NOMO-1 treated with DMSO at 0.1 percent for 48 hours (cell line): Measurements from ENCODE around the gene DGUOK.

Experiments used
- DNase-seq: peaks from one replicate; lab custom pipeline; 2025; ENCODE audit not compliant: unreplicated experiment; lab: John Stamatoyannopoulos, UW

DGUOK gene

DNA sequence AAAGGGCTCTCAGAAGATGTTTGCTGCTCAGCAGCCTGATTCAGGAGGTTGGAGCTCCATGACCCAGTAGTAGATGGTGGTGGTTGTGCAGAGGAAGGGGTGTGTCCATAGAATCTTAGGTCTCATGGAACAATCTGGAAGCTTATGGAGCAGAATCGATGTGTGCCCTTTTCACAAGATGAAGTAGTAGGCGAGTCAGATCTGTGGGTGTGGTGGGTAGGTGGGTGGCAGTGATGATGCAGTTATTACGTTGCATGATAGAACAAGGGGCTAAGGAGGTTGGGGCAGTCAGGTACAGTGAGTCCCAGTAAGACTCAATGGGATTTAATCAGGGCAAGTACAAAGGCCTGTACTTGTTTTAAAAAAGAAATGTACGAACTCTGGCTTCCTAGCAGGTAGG lies 67.1 kb downstream of the DGUOK start:
- DNase-seq: no peak

DNA sequence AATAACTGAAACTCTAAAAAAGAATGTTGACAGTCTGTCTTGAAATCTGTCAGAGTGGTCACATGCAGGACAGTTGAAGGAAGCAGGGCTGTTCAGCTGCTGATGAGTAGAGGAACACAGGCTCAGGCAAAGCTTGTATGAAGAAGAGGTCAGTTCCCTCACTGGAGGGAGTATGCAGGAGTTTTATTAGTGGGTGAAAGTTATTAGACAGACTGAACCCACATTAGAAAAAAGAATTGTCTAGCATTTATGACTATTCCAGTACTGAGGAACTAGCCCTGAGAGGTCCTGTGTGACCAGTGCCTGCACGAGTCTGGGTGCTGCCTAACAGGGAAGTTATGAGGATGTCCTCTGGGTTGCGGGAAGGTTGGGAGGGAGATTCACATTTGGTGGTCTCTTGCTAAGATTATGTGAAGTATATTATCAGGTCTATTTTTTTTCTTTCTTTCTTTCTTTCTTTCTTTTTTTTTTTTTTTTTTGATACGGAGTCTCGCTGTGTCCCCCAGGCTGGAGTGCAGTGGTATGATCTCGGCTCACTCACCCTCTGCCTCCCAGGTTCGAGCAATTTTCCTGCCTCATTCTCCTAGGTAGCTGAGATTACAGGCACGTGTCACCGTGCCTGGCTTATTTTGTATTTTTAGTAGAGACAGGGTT lies 67.6 kb downstream of the DGUOK start:
- no peak for DNase-seq

DNA sequence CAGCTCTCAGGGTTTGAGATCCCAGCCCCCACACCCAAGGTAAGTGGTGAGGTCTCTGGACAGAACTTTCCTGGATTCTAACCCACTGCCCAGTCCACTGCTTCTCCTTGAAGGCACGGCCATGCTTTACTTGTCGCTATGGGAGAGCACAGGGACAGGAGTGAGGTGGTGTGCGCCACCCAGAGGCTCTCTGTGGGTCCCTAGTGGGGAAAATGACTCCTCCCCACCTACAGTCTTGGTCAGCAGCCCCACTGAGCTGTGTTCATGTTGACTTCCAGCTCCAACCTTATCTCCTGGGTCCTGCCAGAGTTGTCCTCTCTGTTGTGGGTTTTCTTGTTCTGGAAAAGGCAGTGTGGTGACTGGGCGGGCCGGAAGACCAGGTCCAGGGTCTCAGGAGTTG lies 69.1 kb downstream of the DGUOK start:
- DNase-seq: no peak

DNA sequence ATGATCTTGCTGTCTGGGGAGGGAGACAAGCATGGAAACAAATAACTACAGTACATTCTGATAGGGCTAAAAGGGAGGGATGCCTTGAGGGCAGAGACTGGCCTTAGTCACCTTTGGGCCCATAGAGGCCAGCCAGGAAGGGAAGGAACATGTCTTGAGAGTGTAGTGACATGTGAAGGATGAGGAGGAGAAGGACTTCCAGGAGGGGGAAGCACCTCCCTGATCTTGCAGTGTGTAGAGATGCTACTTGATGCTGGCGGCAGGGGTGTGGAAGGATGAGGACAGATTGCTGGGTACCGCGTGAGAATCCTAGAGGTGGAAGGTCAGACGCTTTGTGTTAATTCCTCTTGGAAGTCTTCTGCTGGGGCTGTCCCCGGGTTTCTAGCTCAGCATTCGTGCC lies 71.1 kb downstream of the DGUOK start:
- no peak for DNase-seq

DNA sequence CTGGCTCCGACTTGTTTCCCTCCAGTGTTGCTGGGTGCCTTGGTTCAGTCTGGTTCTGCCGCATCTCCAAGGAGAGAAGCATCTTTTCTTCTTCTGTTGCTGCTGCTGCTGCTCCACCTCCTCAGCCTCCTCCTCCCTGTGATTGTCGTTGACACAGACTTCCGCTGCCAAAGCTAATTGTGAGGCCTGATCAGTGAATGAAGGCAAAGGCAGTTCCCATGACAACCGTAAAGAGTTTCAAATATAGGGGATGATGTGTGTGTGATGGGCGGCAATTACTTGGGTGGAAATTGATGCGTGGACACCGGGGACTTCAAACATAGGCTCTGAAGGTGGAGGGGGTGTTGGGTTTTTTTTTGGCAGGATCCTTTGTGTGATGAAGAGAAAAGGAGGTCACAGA lies 71.8 kb downstream of the DGUOK start:
- DNase-seq: no peak

DNA sequence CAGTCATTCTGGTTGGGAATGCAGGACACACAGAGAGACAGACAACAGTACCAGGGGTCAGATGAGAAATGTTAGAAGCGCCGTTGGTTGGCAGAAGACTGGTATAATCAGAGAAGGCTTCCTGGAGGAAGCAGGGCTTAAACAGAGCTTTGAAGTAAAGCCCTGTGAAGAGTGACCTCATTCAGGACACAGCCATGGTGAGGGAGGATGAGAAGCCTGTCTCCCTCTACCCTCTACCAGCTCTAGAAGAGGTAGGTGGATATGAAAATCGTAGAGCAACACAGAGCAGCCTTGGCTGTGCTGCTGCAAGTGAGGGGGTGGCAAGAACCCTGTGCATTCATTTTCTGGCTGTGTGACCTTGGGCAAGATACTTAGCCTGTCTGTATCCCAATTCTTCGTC lies 72.3 kb downstream of the DGUOK start:
- no peak for DNase-seq

DNA sequence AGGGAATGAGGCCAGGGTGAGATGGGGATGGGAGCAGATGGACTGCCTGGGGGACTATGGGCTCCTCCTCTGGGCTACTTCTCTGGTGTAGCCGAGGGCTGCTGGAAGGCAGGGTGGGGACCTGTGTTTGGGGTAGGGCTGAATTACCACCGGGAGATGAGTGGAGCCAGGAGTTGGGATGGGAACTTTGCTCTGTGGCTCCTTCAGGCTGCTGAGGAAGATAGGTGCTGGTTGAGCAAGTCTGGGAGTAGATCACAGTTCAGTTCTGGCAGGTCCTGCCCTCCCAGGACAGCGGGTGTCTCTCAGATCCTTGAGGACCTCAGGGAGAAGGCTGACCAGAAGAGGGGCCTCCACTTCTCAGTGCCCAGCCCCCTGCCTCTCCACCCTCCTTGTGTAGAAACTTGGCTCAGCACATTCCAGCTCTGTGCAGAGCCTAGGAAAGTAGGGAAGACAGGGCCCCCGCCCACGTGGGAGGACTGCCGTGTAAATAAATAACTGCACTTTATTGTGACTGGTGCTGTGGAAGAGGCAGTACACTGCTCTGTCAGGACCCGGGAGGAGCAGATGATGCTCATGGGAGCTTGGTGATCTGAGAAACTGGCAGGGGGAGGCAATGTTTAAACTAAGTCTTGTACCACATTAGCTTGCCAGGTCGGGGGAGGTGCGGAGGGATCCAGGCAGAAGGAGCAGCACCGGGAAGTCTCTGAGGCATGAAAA lies 73.4 kb downstream of the DGUOK start:
- no peak for DNase-seq

DNA sequence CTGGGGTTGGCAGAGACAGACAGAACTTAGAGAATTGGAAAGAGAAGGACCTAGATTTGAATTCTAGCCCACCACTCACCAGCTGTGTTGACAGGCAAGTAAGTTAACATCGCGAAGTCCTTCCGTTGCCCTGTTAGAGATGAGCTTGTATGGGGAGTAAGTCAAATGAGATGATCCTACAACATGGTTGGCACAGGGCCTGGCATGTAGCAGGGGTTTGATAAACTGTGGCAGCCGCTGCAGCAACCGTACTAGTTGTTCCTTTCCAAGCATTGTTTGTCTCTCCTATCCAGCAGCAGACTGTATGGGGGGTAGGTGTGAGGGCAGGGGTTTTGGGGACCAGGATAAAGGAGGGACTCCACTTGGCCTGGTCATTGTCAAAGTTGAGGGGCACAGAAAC lies 74.0 kb downstream of the DGUOK start:
- DNase-seq: no peak

DNA sequence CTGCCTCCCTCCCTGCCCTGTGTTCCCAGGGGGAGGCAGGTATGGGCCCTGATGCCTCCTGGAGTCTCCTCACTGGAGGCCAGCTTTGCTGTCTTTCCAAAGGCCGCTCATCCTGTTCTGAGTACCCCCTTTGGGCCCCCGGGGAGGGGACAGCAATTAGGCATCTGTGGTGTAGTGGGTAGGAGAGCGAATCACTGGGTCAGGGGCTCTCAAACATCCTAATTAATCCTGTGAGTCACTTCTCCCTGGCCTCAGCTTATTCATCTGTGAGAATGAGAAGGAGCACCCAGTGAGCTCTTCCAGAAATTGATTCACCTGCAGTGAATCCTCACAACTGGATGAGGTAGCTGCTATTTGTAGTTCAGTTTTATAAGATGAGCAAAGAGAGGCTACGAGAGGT lies 74.4 kb downstream of the DGUOK start:
- DNase-seq: no peak

DNA sequence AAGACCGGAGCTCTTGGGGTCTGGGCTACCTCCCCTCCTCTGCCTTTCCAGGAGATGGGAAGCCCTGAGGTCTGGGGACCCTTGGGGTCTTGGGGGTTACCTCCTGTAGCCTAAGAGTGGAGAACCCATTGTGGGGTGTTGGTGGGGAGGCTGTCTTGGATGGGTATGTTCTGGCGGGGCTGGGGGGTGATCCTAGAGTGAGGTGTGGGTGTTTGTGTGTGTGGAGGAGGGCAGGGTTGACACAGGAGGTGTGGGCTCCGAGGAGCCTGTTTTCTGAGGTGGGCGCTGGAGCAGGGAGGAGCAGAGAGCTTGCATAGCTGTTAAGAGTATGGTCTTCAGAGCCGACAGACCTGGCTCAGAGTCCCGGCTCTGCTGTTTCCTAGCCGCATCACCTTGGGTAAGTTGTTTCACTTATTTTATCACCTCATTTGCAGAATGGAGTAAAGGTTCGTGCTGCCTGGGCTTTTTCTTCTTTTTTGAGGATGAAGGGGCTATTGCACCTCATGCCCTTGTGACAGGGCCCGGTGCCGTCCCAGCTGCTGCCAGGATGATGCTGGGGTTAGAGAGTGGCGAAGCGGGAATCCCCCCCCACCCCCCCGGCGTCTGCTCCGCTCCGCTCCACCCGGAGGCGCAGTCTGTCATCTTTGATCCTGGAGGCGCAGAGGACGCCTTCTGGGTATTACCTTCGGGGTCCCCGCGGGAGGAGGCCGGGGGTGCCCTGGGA lies 75.3 kb downstream of the DGUOK start:
- DNase-seq: no peak

DNA sequence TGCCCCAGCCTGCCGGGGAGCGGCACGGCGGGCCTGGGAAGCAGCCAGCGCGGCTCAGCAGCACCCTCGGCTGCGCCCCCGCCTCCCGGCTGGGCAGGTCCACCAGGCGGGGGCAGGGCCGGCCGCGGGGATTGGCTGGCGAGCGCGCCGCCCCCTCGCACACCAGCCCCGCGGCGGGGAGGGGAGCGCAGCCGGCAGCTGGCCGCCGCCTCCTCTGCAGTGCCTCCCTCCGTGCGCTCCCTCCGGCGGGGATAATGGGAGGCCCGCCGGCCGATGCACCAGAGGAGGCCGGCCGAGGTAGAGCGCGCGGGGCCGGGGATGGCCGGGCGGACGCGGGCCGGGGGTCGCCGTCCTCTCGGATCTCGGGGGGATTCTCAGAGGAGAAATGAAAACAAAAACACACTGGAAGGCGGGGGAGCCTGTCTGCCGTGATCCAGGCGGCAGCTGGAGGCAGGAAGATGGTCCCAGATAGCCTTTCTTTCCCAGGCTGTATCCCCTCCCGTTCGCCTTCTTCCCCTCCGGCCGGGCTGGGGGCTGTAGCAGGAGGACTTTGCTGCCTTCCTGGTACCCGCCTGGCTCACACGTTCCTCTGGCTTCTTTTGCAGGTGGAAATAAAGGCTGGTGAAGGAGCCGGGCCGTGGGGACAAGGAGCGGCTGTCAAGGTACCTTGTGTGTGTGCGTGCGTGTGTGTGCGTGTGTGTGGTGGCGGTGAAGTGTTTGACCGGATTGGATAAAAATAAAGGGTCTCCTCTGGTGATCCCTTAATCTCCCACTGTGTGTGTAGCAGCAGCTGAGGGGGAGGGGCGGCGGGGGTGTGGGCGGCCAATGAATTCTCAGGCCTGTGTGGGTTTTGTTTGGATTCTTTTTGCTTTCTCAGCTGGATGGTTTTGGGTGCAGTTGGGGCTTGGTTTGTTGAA lies 76.1 kb downstream of the DGUOK start:
- DNase-seq: no peak

DNA sequence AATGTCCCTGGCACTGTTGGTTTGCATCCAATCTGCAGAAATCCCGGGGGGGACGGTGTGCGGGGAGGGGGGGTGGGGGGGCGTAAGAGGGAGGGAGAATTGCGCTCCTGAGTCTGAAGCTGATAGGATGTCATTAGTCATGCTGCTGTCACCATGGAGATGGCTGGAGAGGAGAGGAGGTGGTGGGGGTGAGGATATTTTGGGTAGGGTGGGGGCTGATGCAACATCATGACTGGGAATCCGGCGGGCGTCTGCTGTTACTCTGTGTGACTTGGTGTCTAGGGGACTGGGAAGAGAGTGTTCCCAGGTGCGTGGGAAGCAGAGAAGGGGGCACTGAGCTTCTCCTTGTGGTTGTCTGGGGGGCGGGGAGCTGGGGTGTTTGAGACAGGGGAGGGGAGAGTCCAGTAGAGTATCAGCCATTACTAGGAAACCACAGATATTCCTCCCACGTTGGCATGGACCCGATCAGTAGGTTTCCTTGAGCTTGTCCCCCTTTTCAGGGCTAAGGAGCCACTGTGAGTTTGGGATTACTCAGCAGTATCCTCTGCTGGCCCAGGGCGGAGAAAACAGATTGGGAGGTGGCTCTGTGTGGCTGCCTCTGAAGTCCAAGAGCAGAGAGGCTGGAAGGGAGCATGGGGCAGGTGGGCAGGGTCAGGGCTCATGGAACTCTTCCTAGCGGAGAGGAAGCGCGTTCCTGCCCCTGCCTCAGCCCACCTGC lies 77.0 kb downstream of the DGUOK start:
- DNase-seq: no peak

DNA sequence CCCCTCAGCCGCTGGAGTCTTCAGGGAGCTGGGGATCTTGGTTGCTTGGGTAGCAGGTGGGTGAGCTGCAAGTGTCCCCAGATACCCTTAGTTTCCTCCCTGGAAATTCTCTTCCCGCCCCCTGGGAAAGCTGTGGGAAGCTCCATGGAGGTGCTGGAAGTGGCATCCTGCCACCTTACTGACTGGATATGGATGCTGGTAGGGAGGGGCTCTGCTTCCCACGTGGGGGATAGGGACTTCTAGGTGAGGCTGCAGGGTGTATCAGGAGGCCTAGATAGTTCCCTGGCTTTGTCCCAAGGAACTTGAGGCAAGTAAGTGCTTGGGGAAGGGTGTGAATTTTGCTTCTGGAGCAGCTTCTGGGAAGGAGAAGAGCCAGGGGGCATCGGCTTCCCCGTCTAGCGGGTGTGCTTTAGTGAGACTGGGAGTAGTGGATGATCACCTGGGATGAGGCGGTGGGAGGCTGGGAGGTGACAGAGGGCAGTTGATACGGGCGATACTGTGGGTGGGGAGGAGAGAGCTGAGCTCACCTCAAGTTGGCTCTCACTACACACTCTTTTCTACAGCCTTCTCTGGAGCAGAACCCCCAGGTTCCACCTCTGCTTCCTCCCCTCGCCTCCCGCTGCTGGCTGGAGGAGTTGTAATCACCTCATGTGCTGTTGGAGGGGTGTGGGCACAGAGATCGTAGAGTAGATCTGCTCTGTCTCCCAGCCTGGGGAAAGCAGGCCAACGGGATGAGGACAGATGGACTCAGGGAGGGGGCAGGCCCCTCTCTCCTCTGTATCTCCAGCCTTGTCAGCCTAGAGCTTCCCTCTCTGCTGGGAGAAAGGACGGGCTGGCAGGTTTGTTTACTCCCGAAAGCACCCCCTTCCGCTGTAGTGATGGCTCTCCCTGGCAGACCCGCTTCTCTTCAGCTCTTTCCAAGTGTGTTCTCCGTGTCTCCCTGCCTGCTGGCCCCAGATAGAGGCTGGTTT lies 77.8 kb downstream of the DGUOK start:
- DNase-seq: no peak

DNA sequence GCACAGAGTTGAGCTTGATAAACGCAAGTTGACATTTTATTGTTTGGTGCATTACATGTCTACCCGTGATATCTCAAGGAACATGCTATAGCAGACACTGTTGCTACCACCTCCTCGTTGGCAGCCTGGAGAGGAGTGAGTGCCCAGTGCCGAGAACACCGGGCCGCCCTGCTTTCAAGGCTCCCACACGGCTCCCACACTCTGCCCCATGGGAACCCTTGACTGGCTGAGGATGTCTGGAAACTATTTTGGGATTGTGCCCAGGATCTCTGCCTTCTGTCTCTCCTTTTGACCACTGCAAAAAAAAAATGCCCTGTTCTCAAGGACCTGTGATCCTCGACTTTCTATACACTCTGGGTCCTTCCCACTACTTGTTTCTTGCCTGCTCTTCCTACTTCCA lies 79.1 kb downstream of the DGUOK start:
- DNase-seq: no peak

DNA sequence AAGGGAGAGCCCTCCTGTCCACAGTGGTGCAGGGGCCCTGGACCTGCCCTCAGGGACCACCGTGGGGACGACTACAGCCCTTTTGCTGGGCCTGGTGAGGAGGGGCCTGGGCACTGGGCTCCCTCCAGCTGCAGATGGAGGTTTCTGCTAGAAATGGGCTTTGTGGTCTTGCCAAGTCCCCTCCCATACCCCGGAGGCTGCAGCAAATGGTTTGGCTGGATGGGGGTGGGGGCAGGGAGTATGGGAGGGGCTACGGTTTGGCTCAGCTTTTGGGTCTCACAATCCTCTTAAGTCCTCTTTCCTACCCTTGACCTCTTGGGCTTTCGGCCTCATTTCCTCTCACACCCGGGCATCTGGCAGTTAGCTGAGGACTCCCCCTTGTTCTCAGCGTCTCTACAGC lies 79.8 kb downstream of the DGUOK start:
- DNase-seq: no peak

DNA sequence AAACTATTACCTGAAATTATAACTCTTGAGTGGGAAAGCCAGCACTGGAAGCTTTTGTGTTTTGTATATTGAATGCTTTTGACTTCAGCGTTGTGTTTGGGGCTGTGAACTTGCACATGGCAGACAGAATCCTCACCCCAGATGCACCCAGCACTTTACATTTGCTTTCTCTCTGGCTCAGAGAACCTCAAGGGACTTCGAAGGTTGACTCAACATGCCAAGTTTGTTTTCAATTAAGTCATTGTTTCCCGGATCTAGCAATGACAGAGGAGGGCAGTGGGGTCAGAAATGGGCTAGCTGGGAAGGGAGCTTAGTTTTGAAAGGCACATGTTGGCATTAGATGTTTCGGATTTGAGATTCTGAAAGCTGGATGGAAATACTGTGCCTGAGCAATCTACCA lies 80.4 kb downstream of the DGUOK start:
- DNase-seq: no peak

DNA sequence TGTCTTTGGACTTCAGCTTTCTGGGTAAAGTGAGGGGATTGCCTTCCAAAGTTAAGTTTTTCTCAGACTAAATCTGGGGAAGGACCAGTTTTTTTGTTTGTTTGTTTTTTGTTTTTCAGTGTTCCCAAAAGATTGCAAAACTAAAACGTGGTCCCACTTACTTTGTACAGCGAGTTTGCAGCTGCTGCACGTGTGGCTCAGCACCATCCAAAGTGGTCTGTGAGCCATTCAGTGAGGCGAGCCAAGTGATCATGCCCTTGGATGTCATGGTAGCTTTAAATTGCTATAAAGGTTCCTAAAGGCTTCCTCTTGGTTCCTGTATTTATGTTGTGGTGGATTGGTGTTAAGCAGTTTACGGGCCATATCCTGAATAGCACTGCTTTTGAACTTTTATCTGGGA lies 81.0 kb downstream of the DGUOK start:
- no peak for DNase-seq
